Subcutaneous adipose tissue (tissue), 4 donors: ENCODE data around the gene DLK2. TPM values are rescaled to one million over a fixed set of nuclear protein-coding genes. Genes with fewer than 3 reads are reported as not detected.

Experiments
- total RNA-seq, 4 donors: library from RNA; depleted of rRNA; stranded (reverse); fragments of >200 nt; gene quantifications; one replicate each; pipeline ENCODE4 v1.1.0, GENCODE V29; 2016
- TF ChIP-seq, protein P1 (sequence below): fragments of 450-650 bp; IDR thresholded peaks from one replicate; pipeline ENCODE4 v1.5.1; 2016; ENCODE audit warnings: low read depth, mild to moderate bottlenecking, control low read depth, antibody characterized with exemption, moderate library complexity

DLK2 gene
- total RNA-seq, 4 donors from 2014 or later = not detected

DNA sequence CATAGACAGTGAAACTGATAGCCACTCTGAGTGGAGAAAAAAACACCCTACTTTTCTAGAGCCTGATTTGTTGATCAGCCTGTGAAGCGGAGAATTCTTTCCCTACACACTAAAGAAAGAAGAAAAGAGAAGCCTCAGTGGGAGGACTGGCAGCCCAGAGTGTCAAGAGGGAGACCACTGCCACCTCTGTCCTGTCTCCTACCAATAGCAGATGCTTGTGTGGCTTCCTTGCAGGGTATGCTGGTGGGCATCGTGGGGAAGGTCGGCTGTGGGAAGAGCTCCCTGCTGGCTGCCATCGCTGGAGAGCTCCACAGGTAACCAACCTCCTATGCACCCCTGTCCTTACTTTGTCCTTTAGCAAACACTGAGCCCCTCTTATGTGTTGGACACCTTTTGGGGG lies 17.6 kb downstream of the DLK2 start:
- TF ChIP-seq, protein P1, sequence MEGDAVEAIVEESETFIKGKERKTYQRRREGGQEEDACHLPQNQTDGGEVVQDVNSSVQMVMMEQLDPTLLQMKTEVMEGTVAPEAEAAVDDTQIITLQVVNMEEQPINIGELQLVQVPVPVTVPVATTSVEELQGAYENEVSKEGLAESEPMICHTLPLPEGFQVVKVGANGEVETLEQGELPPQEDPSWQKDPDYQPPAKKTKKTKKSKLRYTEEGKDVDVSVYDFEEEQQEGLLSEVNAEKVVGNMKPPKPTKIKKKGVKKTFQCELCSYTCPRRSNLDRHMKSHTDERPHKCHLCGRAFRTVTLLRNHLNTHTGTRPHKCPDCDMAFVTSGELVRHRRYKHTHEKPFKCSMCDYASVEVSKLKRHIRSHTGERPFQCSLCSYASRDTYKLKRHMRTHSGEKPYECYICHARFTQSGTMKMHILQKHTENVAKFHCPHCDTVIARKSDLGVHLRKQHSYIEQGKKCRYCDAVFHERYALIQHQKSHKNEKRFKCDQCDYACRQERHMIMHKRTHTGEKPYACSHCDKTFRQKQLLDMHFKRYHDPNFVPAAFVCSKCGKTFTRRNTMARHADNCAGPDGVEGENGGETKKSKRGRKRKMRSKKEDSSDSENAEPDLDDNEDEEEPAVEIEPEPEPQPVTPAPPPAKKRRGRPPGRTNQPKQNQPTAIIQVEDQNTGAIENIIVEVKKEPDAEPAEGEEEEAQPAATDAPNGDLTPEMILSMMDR = no peak

DNA sequence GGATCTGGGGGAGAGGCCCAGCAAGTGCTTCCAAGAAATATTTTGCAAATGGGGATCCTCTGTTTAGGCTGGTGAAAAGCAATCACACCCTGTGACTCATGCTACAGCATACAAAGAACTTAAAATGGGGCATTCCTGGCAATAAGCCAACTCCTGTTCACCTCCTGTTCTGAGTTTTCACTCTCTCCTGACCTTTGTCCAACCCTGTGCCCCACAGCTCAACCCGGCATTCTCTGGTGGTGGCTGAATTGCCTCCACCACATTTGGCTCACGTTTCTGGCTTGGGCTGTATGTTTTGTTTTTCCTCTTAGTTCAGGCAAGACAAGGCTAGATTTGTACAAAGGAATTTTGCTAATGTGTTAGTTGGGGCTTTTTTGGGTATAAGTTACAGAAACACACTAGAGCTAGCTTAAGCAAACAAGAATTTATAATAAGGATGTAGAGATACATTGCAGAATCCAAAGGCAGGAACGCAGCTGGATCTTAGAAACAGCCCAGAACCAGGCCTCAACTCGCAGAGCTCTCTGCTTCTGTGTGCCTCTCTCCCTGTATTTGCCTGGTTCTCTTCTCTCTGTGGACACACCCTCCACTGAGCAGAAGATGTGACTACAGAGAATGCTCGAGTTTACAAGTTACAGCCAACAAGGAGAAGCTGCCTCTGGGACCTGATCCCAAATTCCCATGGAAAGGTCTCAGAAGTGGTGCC lies 18.6 kb downstream of the DLK2 start:
- TF ChIP-seq, protein P1 = no peak

DNA sequence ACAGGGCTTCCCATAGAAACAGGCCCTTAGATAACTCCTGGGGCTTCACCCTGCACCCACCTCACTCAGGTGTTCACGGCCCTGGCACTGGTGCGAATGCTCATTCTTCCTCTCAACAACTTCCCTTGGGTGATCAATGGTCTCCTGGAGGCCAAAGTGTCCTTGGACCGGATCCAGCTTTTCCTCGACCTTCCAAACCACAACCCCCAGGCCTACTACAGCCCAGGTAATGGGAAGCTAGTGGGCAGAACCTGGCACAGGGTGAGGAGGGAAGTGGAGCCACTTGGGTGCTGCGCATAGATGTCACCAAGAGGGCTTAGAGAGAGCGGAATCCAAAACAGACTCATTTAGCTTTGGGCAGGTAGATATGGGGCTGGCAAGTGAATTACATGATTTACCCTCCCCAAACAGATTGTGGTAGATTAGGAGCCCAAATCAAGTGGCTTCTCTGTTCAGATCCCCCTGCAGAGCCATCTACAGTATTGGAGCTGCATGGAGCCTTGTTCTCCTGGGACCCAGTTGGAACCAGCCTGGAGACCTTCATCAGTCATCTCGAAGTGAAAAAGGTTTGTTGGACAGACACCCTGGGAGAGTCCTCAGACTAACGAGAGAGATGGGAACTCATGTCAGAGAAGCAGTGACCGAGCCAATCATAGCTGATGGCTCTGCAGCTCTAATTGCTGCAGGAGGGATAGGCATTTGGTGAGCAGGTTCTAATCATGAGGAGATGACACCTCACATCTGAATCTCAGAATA lies 19.5 kb downstream of the DLK2 start:
- TF ChIP-seq, protein P1 = no peak

DNA sequence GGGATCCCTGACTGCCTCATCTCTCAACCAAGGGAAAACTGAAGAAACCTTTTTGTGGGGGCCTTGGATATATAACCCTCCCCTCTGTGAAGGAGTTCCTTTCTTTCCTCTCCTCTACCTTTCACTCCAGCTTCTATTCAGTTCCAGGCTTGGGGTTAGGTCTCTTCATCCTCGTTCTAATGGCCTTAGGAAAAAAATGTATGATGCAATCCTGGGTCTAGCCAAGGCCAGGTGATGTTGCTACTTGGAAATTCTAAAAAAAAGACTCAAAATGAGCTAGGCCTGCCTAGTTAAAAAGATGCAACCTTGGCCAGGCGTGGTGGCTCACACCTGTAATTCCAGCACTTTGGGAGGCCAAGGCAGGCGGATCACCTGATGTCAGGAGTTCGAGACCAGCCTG lies 20.4 kb downstream of the DLK2 start:
- TF ChIP-seq, protein P1 = no peak

DNA sequence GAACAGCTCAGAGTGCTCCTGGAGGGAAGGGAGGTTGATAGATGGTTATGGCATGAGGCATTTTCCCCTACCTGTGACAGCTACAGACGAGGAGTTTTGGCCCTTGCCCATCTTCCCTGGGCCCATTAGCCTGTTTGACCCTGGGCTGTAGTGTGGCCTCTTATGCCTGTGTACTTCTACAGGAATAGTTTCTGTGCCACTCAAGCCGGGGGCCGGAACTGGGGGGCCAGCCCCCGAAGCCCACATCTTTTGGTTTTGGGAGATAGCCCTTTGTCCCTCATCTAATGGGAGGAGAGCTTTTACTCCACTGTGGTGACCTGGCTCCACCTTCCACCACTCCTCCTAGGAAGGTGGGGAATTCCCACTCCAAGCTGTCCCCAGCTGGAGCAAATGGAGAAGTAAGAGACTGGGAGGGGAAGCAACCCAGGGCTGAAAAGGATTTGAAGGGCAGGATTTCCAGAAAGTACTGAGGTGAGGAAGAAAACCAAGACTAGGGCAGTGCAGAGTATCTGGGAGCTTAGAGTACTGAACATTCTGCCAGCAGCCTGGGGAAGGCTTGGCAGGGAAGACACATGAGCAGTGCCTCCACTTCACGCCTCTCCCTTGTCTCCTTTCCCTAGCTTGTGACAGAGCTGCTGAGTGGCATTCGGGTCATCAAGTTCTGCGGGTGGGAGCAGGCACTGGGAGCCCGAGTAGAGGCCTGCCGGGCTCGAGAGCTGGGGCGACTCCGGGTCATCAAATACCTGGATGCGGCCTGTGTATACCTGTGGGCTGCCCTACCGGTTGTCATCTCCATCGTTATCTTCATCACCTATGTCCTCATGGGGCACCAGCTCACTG lies 21.1 kb downstream of the DLK2 start:
- TF ChIP-seq, protein P1 = no peak

DNA sequence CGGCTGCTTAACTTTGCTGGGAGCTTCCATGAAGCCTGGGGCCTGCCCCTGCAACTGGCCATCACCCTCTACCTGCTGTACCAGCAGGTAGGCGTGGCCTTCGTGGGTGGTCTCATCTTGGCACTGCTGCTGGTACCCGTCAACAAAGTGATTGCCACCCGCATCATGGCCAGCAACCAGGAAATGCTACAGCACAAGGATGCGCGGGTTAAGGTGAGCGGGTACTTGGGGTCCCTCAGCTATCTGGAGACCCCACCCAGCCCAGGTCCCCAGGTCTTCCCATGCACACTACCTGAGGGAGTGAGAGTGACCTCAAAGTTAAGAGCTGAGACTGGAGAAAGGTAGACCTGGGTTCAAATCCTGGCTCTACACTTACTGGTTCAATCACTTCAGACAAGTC lies 22.2 kb downstream of the DLK2 start:
- TF ChIP-seq, protein P1 = no peak
